HG03064 (cell line): ENCODE results near the gene RHBDL1.

ENCODE experiments used
- ATAC-seq: cut with Tn5 transposase; IDR thresholded peaks from one replicate; pipeline ENCODE4 v1.9.1; 2021; ENCODE audit warnings: low read depth; ENCODE audit not compliant: unreplicated experiment

The RHBDL1 gene

GRCh38 chr16:672371-672770 is 3.1 kb upstream of the RHBDL1 start:
- no peak for ATAC-seq

DNA sequence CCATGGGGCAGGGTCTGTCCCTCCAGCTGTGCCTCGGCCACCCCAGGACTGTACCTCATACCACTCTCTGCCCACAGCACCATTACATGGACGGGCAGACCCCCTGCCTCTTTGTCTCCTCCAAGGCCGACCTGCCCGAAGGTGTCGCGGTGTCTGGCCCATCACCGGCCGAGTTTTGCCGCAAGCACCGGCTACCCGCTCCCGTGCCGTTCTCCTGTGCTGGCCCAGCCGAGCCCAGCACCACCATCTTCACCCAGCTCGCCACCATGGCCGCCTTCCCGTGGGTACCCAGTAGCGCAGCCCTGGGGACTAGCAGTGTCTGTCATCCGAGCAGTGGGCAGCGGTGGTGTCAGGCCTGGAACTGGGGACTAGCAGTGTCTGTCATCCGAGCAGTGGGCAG is 2.6 kb upstream of the RHBDL1 start:
- ATAC-seq, result no peak

DNA sequence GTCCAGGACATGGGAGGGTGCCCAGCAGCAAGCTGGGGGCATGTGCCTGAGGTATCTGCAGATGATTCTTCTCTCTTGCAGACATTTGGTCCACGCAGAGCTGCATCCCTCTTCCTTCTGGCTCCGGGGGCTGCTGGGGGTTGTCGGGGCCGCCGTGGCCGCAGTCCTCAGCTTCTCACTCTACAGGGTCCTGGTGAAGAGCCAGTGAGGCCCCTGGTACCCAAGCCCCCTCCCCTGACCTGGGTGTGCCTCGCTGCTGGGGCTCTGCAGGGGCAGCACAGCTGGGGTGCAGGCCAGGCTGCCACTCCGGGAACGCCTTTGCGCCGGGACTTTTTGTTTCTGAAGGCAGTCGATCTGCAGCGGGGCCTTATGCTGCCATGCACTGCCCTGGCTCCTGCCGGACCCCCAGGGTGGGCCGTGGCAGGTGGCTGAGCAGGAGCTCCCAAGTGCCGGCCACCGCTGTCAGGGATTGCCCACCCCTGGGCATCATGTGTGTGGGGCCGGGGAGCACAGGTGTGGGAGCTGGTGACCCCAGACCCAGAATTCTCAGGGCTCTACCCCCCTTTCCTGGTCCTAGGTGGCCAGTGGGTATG is 2.0 kb upstream of the RHBDL1 start:
- ATAC-seq, result no peak

DNA sequence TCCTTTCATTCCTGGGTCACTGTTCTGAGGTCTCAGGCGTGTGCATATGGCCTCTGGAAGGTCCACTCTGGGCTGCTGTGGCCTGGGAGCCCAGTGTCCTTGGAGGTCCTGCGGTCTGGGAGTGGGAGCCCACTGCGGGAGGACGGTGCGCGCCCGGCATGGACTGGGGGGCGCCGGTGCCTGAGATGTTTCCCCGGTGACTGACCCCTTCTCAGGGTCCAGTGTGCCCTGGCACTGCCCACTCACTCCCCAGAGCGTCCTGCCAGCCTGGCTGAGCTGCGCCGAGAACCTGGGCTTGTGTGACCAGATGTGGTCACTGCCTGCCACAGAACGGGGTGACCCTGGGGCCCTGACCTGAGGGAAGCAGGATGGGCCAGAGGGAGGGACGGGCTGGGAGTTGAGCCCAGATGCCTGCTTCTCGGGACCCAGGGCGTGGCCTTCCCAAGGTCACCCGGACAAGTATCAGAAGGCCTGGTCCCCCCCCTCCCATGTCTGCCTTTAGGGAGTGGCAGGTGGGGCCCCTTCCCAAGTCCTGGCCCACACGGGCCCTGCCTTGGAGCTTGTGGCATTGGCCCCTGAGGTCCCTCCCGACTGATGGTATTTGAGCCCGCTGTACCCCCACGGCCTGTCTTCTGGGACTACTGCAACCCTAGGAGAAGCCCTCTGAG is 1.1 kb upstream of the RHBDL1 start:
- no peak for ATAC-seq

- ATAC-seq, result no peak
Measured at GRCh38 chr16:675884-676564, 553 bp downstream of the RHBDL1 start.

GRCh38 chr16:676565-676902 is 1.1 kb downstream of the RHBDL1 start:
- no peak for ATAC-seq

GRCh38 chr16:676913-677312 is 1.4 kb downstream of the RHBDL1 start:
- ATAC-seq, result no peak

DNA sequence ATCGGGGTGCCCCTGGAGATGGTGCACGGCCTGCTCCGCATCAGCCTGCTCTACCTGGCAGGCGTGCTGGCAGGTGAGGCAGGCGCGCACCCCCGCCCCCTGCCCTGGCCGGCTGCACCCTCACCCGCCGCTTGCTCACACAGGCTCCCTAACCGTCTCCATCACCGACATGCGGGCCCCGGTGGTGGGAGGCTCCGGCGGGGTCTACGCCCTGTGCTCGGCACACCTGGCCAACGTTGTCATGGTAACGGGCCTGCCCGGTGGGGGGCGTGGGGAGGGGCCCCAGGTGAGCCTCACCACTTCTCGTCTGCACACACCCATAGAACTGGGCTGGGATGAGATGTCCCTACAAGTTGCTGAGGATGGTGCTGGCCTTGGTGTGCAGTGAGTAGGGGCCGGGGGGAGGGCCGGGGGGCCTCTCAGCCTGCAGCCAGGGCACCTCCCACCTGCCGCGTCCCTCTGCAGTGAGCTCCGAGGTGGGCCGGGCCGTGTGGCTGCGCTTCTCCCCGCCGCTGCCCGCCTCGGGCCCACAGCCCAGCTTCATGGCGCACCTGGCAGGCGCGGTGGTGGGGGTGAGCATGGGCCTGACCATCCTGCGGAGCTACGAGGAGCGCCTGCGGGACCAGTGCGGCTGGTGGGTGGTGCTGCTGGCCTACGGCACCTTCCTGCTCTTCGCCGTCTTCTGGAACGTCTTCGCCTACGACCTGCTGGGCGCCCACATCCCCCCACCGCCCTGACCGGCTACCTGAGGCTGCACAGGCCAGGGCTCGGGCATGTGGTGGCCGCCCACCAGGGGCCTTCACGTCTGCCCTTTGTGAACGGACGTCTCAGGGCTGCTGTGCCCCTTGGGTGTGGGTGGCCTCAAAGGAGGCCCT is 2.1 kb downstream of the RHBDL1 start:
- ATAC-seq, result no peak

DNA sequence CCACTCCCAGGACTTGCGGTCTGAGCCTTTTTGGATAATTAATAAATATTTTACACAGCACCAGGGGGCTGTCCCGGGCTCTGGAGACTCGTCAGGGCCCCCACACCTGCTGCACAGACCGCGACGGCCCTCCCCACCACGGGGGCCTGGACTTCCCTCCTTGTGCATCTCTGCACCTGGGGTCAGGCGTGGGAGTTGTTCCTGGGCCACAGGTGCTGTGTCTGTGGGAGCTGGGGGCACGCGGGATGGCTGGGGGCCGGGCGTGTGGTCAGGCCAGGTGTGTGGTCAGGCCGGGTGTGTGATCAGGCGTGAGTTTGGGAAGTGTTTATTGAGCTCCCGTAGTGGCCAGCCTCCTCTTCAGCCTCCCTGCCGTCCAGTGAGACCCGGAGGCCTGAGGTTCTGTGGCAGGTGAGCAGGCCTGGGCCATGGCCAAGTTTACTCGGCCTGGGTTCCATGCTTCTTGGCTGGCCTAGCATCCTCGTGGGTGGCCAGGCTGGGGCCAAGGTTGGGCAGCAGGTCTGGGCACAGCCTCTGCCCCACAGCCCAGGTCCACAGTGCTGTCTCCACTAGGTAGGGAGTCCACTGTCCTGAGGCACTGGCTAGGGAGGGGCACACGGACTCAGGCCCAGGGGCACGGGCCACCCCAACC is 2.9 kb downstream of the RHBDL1 start:
- no peak for ATAC-seq

DNA sequence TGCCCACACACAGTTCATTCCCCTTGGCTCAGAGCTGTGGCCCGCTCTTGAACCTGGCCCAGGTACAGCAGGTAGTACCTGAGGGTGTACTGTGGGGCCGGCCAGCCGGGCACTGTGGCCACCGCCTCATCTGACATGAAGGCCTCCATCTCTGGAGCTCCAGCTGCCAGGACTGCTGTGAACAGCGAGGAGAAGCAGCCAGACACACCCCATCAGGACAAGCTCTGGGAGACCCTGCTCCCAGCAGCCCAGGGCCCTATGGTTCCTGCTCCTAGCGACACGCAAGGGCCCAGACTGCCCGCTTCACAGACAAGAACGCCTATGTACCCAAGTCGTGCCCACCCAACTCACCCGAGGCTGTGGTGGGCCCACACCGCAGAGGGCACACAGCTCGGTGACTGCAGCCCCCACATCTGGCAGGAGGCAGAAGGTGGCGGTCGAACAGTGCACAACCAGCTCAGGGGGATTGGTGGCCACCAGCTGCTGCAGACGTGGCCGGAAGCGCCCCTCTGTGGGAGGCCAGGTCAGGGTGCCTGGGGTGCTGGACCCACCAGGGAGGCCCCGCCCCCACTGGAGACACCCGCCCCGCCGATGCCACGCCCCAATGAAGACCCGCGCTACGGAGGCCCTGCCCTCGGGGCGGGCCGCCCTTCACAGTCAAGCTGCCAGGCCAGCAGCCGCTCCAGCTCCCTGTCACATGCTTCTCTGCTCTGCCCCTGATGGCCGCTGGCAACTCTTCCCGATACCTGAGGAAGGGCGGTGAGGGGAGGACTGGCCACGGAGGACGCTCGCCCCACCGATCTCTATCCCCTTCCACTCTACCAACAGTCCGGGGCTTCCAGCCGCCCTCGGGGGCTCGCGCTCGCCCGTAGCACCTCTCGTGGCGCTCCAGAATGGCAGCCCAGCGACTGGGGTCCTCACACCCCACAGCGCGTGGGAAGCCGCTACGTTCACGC is 3.7 kb downstream of the RHBDL1 start:
- no peak for ATAC-seq

GRCh38 chr16:679814-680624 is 4.5 kb downstream of the RHBDL1 start, which contains the start of gene STUB1:
Gene STUB1, plus strand, starts transcription at chr16:680410. Its CDS starts 116 bp downstream, at chr16:680526.
- ATAC-seq, result no peak

- ATAC-seq, result no peak
Measured at GRCh38 chr16:680625-680945, 5.1 kb downstream of the RHBDL1 start.

- no peak for ATAC-seq
Measured at GRCh38 chr16:680967-681745, 5.7 kb downstream of the RHBDL1 start.

DNA sequence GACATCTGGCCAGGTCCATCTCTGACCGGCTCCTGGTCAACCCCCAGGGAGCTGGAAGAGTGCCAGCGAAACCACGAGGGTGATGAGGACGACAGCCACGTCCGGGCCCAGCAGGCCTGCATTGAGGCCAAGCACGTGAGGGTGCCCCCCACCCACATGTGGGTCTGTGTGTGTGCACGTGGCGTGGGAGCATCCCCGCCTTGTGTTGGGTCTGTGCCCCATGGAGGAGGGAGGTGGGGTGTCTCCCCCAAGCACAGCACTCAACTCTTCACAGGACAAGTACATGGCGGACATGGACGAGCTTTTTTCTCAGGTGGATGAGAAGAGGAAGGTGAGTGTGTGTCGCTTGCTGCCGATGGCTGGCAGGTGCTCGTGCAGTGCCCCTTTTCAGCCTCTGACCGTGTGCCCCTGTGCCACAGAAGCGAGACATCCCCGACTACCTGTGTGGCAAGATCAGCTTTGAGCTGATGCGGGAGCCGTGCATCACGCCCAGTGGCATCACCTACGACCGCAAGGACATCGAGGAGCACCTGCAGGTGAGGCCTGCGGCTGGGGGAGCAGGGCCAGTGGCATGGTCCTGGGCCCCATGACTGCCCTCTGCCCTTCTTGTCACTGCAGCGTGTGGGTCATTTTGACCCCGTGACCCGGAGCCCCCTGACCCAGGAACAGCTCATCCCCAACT is 6.4 kb downstream of the RHBDL1 start:
- no peak for ATAC-seq

GRCh38 chr16:682493-683395 is 7.3 kb downstream of the RHBDL1 start:
- ATAC-seq, result no peak

- ATAC-seq, result peak; percentile 1
Measured at GRCh38 chr16:683396-684070, 8.1 kb downstream of the RHBDL1 start.
